A673 (cell line): ENCODE data around the gene HLA-DMA.

Experiments used
- EZH2 ChIP-seq: fragments of 200-600 bp; sonication (generic); IDR thresholded peaks from 2 replicates; pipeline ENCODE4 v1.6.1; 2017; ENCODE audit warnings: borderline replicate concordance, low read depth, mild to moderate bottlenecking, mixed read lengths, antibody characterized with exemption, low read length; ENCODE audit not compliant: poor library complexity, severe bottlenecking
- TF ChIP-seq, protein P1 (sequence below): fragments of 300-800, 200-600 bp; sonication (generic); conservative IDR thresholded peaks from 2 replicates; pipeline ENCODE4 v1.5.1; 2017; ENCODE audit warnings: low read depth, mild to moderate bottlenecking, antibody characterized with exemption, low read length, moderate library complexity, mixed read lengths

- TF ChIP-seq, protein P1, sequence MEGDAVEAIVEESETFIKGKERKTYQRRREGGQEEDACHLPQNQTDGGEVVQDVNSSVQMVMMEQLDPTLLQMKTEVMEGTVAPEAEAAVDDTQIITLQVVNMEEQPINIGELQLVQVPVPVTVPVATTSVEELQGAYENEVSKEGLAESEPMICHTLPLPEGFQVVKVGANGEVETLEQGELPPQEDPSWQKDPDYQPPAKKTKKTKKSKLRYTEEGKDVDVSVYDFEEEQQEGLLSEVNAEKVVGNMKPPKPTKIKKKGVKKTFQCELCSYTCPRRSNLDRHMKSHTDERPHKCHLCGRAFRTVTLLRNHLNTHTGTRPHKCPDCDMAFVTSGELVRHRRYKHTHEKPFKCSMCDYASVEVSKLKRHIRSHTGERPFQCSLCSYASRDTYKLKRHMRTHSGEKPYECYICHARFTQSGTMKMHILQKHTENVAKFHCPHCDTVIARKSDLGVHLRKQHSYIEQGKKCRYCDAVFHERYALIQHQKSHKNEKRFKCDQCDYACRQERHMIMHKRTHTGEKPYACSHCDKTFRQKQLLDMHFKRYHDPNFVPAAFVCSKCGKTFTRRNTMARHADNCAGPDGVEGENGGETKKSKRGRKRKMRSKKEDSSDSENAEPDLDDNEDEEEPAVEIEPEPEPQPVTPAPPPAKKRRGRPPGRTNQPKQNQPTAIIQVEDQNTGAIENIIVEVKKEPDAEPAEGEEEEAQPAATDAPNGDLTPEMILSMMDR: peak; percentile 51
- TF ChIP-seq EZH2: no peak
Measured at GRCh38 chr6:32954986-32955802, 2.3 kb upstream of the HLA-DMA start.
